Spleen (tissue), 11 donors: Measurements from ENCODE around the gene SNX22. TPM values are rescaled to one million over a fixed set of nuclear protein-coding genes. Genes with fewer than 3 reads are reported as not detected.

Experiments
- DNase-seq: peaks from one replicate; pipeline ENCODE4 v3.0.0-alpha.2; 2020
- H3K27ac ChIP-seq, 8 donors: fragments of 200-600 bp; sonication (generic) in 7 of 8; 1 replicate in 4 of 8; 2 replicates in 4 of 8; pipeline versions ENCODE4 v1.5.0 to v1.8.0; 2016 to 2021; ENCODE audit warnings: inconsistent platforms in 4 of 8, mild to moderate bottlenecking in 4 of 8, moderate library complexity in 1 of 8
- H3K27me3 ChIP-seq, 7 donors: fragments of 200-600 bp; sonication (generic) in 6 of 7; replicated peaks in 1 of 7; 1 replicate in 4 of 7; 2 replicates in 3 of 7; pipeline versions ENCODE4 v1.5.0 to v1.8.0; 2016 to 2021; ENCODE audit warnings: inconsistent platforms in 3 of 7, mild to moderate bottlenecking in 1 of 7
- H3K36me3 ChIP-seq, 6 donors: fragments of 200-600 bp; sonication (generic) in 5 of 6; 1 replicate in 4 of 6; 2 replicates in 2 of 6; pipeline versions ENCODE4 v1.5.0 to v1.8.0; 2016 to 2021; ENCODE audit warnings: inconsistent platforms in 2 of 6
- H3K4me1 ChIP-seq, 6 donors: fragments of 200-600 bp; sonication (generic) in 5 of 6; 1 replicate in 3 of 6; 2 replicates in 3 of 6; pipeline versions ENCODE4 v1.5.0 to v1.8.0; 2016 to 2021; ENCODE audit warnings: inconsistent platforms in 3 of 6
- H3K4me3 ChIP-seq, 8 donors: fragments of 200-600 bp; sonication (generic) in 7 of 8; 1 replicate in 4 of 8; 2 replicates in 4 of 8; pipeline versions ENCODE4 v1.5.0 to v1.8.0; 2016 to 2021; ENCODE audit warnings: inconsistent platforms in 4 of 8, mild to moderate bottlenecking in 4 of 8, moderate library complexity in 2 of 8
- H3K9me3 ChIP-seq, 8 donors: fragments of 200-600 bp; sonication (generic) in 7 of 8; 1 replicate in 4 of 8; 2 replicates in 4 of 8; pipeline versions ENCODE4 v1.5.0 to v1.8.0; 2016 to 2021; ENCODE audit warnings: inconsistent platforms in 4 of 8
- POLR2A ChIP-seq, 3 donors: fragments of 450-650 bp; IDR thresholded peaks; one replicate each; pipeline ENCODE4 v1.5.1; 2017; ENCODE audit warnings: antibody characterized with exemption in 3 of 3, mild to moderate bottlenecking in 1 of 3
- POLR2AphosphoS5 ChIP-seq, 3 donors: sonication (generic); formaldehyde crosslinking; IDR thresholded peaks; one replicate each; pipeline ENCODE4 v1.5.1; 2017; ENCODE audit warnings: antibody characterized with exemption in 3 of 3
- WGBS, 5 donors: extraction: QIAGEN DNeasy Blood & Tissue Kit in 3 of 5; methylation state at CpG; one replicate each; pipeline versions ENCODE4 v1.1.5 to v1.1.7; 2013 to 2018; 5-methylcytosine and 5-hydroxymethylcytosine counted together
- intact Hi-C: fragments of 100-400 bp; cut with DNase I; formaldehyde crosslinking; loops from one replicate; pipeline ENCODE4 v1.15.0; 2023; ENCODE audit warnings: low total_unique reads
- polyA plus RNA-seq, 3 donors: library from polyadenylated mRNA; stranded (reverse); fragments of 200-250 nt; gene quantifications; one replicate each; pipeline ENCODE4 v1.2.1, GENCODE V29; 2013
- total RNA-seq, 7 donors: library from RNA; depleted of rRNA in 3 of 7; stranded (reverse); fragments of >200 nt in 3 of 7; fragmentation: NEBNext Ultra II Directional in 4 of 7; extraction: Animal tissue kit (Norgen Biotek cat#: 25700) in 4 of 7; gene quantifications; one replicate each; pipeline versions ENCODE4 v1.1.0 to v1.2.1, GENCODE V29; 2016 to 2021
- TF ChIP-seq, protein P1 (sequence below), 11 experiments: fragments of 200-600 bp in 7 of 11; fragments of 450-650 bp in 4 of 11; sonication (generic) in 4 of 11; IDR thresholded peaks in 8 of 11; conservative IDR thresholded peaks in 3 of 11; 1 replicate in 7 of 11; 2 replicates in 4 of 11; pipeline versions ENCODE4 v1.4.0 to v1.8.0; 2016 to 2021; ENCODE audit warnings: antibody characterized with exemption in 11 of 11, inconsistent platforms in 4 of 11, mild to moderate bottlenecking in 1 of 11
- donor health status: healthy with polysubstance abuse.
- donor health status: DM: no; HTN: no; CAD: no; lungs with moderate emphysema.
- donor health status: DM: no; HTN: no; CAD: no.
- donor health status: Bipolar disorder and iron deficiency.
- donor health status: healthy.
- donor health status: DM: no; HTN: no; CAD: no.
- donor health status: DM: yes; HTN: yes; CAD: no.

Gene SNX22
- total and polyA plus RNA-seq, 10 donors: 8.9 to 18.6 (median 13.7) TPM

DNA sequence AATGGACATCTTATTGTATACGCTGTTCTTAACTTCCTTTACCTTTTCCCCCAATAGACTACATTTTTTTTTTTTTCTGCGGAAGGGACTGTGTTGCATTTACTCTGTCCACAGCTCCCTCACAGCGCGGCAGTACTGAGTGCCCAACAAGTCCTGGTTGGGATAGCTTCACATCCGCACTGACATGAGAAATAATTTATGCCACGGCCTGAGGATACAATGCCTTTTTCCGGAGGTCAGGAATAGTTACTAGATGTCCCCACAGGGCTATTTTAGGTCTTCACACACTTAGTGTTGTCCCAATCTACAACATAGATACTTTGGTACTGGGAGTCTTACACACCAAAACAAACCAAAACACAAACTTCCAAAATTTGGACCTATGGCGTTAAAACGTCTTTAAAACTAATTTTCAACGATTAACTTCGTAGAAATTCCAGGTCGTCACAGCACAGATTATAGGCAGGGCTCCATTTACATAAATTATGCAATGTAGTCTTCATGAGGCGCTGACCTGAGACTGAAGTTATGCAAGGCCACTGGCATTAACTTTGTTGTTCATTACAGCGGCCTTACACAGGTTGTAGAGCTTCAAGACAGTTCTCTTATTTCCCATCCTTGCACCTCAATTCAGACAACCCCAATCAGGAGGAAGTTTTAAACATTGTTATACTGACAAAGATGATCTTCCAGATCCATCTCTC, 12.3 kb downstream of the SNX22 start:
- 22 to 26% (median 23%) methylated on average over 14 of the region's 14 CpGs for WGBS, 5 donors
- H3K36me3 ChIP-seq: peaks cover 3 to 31% (median 25%) of the 10 kb centered on the region in 6 donors
- peak overlapping the region; percentile 88 to 96 (median 92) for H3K4me3 ChIP-seq
- H3K9me3 ChIP-seq: no peaks in the 10 kb centered on the region
- peak overlapping the region; percentile 76 to 96 (median 92) for H3K27ac ChIP-seq
- no peaks in the 10 kb centered on the region for H3K27me3 ChIP-seq
- no peak for DNase-seq
- intact Hi-C loops: no loop called here
- H3K4me1 ChIP-seq: peaks cover 22 to 56% (median 53%) of the 10 kb centered on the region in 6 donors
- TF ChIP-seq, protein P1, sequence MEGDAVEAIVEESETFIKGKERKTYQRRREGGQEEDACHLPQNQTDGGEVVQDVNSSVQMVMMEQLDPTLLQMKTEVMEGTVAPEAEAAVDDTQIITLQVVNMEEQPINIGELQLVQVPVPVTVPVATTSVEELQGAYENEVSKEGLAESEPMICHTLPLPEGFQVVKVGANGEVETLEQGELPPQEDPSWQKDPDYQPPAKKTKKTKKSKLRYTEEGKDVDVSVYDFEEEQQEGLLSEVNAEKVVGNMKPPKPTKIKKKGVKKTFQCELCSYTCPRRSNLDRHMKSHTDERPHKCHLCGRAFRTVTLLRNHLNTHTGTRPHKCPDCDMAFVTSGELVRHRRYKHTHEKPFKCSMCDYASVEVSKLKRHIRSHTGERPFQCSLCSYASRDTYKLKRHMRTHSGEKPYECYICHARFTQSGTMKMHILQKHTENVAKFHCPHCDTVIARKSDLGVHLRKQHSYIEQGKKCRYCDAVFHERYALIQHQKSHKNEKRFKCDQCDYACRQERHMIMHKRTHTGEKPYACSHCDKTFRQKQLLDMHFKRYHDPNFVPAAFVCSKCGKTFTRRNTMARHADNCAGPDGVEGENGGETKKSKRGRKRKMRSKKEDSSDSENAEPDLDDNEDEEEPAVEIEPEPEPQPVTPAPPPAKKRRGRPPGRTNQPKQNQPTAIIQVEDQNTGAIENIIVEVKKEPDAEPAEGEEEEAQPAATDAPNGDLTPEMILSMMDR (IDR thresholded peaks at IDR 0.05 in 8 of 11, conservative IDR thresholded peaks at IDR 0.05 in 3 of 11): no peak
- TF ChIP-seq POLR2AphosphoS5 (IDR thresholded peaks at IDR 0.05): no peak
- TF ChIP-seq POLR2A (IDR thresholded peaks at IDR 0.05): no peak

DNA sequence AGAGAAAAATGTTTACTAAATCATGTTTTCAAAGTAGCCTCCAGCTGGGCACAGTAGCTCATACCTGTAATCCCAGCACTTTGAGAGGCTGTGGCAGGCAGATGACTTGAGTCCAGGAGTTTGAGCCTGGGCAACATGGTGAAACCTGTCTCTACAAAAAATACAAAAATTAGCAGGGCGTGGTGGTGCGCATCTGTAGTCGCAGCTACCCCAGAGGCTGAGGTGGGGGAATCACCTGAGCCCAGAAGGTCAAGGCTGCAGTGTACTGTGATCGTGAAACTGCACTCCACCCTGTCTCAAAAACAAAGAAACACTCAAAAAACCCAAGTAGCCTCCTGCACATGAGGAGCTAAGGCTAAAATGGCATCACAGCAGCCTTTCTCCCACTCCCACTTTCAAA, 12.9 kb downstream of the SNX22 start:
- peaks cover 3 to 30% (median 19%) of the 10 kb centered on the region in 6 donors for H3K36me3 ChIP-seq
- no peaks in the 10 kb centered on the region for H3K9me3 ChIP-seq
- H3K4me1 ChIP-seq: peaks cover 22 to 50% (median 46%) of the 10 kb centered on the region in 6 donors
- peak in 1 of 3 donors; percentile 19 for TF ChIP-seq POLR2AphosphoS5 (IDR thresholded peaks at IDR 0.05)
- no peak for TF ChIP-seq POLR2A (IDR thresholded peaks at IDR 0.05)
- 61 to 86% (median 74%) methylated on average over 4 of the region's 4 CpGs for WGBS, 5 donors
- intact Hi-C loops: no loop called here
- DNase-seq: no peak
- peak overlapping the region in 1 of 8 donors; percentile 96 for H3K4me3 ChIP-seq
- H3K27me3 ChIP-seq: no peaks in the 10 kb centered on the region
- peak overlapping the region in 7 of 8 donors; percentile 90 to 96 (median 93) for H3K27ac ChIP-seq

DNA sequence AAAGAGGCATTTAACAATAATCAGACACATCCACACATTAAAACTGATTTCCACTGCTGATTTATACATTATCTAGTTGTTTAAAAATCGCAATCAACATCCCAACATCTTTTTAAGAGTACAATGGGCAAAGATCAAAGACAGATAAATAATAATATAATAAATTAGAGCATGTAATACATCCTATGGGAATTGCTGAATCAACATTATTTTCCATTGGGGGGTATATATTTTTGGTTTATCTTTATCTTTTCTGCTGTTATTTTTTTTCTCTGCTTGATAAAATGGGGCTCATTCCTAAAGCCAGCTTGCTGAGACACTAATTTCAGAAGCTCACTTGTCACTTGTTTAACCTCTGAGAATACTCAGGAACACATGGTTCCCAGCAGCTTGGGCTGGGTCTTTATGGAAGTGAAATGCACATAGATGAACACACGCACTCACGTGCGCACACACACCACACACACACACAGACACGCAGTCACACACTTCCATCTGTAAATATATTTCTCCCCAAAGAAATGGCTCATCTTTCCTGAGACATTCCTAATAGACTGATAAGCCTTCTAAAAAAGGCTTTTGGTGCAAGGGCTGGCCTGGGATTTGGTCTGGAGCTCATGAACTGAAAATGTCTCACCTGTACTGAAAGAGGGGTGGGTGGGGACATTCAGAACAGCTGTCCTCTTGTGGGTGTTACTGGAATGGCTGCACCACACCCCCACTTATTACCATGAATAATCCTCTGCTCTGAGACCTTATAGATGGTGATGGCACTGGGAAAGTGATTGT, 14.8 kb downstream of the SNX22 start:
- H3K27me3 ChIP-seq: no peaks in the 10 kb centered on the region
- H3K4me1 ChIP-seq: peaks cover 12 to 31% (median 28%) of the 10 kb centered on the region in 6 donors
- H3K27ac ChIP-seq: no peak overlapping the region
- H3K4me3 ChIP-seq: no peak overlapping the region
- H3K9me3 ChIP-seq: no peaks in the 10 kb centered on the region
- TF ChIP-seq POLR2A (IDR thresholded peaks at IDR 0.05) (no peak), POLR2AphosphoS5 (IDR thresholded peaks at IDR 0.05) (peak in 1 of 3 donors; percentile 12)
- TF ChIP-seq, protein P1 (IDR thresholded peaks at IDR 0.05 in 8 of 11, conservative IDR thresholded peaks at IDR 0.05 in 3 of 11): no peak
- no peak for DNase-seq
- intact Hi-C loops: no loop called here
- WGBS, 5 donors: 93 to 96% (median 95%) methylated on average over 5 of the region's 5 CpGs
- H3K36me3 ChIP-seq: peaks cover 0 to 30% (median 6%) of the 10 kb centered on the region in 6 donors

DNA sequence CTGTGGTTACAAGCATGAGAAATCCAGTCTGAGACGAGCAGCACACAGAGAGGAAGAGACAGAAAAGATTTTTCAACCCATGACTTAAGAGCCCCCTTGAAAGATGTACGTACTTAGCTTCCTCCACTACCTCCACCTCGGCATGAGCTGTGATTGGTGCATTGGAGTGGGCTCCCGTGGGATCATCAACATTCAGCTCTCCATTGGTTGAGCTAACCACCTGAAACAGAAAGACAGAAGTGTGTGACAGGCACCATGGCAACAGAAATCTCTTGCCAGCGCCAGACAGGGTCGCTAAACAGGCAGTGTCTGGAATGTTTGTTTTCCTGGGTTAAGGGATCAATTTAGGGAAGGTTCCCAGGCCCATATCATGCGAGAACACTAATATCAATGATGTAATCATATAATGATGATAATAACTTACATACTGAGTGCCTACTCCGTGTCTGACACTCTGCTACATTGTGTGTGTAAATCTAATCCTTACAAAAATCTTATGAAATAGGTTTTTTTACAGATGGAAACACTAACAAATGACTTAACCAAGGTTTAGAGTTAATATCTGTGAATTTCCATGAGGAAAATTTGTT, 28.8 kb downstream of the SNX22 start:
- DNase-seq: no peak
- WGBS, 5 donors: 61 to 75% (median 71%) methylated on average over 8 of the region's 8 CpGs
- TF ChIP-seq, protein P1 (IDR thresholded peaks at IDR 0.05 in 8 of 11, conservative IDR thresholded peaks at IDR 0.05 in 3 of 11): no peak
- TF ChIP-seq POLR2A (IDR thresholded peaks at IDR 0.05): no peak
- no peak for TF ChIP-seq POLR2AphosphoS5 (IDR thresholded peaks at IDR 0.05)
- intact Hi-C loops: no loop called here
- peaks cover 0 to 95% (median 10%) of the 10 kb centered on the region in 6 donors for H3K36me3 ChIP-seq
- H3K4me3 ChIP-seq: no peak overlapping the region
- H3K27me3 ChIP-seq: no peaks in the 10 kb centered on the region
- peaks cover 0 to 9% (median 3%) of the 10 kb centered on the region in 6 donors for H3K4me1 ChIP-seq
- H3K27ac ChIP-seq: peak overlapping the region in 4 of 8 donors; percentile 19 to 58 (median 38)
- no peaks in the 10 kb centered on the region for H3K9me3 ChIP-seq
